NCI-H82 (cell line): Measurements from ENCODE around the gene TMEM176B.
A peak's percentile ranks its signal among the peaks of the same experiment; 100 is the strongest.
"Not testable (repeated sequence)": the region's sequence is repeated elsewhere in the genome, so short reads cannot be mapped to it uniquely, and the experiment has no call there.

Experiments
- DNase-seq: peaks from one replicate; lab custom pipeline; 2025; lab: John Stamatoyannopoulos, UW

TMEM176B gene

DNA sequence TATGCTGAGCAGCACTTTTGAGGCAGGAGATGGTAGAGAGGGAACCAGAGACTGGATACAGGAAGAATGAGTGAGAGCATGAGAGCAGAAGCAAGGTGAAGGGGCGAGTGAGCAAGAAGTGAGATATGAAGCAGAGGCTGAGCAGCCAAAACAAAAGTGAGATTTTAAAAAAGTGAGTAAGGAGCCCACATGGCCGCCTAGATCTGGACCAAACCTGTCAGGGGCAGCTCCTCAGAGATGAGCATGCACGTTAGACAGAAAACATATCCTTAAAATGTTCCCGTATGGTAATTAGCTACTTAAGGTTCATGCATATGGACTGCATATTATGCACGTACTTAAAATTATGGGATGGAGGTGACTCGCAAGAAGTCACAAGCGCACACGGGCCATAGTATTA is 22.9 kb upstream of the TMEM176B start:
- no peak for DNase-seq

DNA sequence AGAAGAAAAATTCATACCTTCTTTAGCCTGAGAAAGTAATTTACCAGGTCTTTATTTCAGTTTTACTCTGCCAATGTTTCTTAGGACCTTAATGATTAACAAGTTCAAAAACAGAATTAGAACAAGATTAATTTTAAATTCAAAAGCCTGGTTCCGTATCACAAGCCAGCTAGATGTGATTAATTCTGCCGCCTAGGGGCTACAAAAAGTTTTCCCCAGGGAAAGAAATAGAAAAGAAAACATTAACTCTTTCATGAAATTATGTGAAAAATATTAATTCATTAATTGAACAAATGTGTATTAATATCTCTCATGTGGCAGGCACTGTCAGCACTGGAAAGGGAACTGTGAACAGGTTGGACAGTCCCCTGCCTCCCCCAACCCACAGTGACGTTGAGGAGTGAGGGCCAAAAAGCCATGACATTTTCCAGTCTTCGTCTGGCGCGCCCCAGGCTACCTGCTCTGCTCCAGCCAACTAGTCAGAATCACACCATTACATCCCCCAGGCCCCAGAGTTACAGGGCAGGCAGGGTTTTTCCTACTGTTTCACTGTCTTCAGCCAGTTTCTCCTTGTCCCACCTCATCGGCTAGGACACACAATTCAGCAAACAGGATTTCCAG is 20.5 kb upstream of the TMEM176B start:
- no peak for DNase-seq

DNA sequence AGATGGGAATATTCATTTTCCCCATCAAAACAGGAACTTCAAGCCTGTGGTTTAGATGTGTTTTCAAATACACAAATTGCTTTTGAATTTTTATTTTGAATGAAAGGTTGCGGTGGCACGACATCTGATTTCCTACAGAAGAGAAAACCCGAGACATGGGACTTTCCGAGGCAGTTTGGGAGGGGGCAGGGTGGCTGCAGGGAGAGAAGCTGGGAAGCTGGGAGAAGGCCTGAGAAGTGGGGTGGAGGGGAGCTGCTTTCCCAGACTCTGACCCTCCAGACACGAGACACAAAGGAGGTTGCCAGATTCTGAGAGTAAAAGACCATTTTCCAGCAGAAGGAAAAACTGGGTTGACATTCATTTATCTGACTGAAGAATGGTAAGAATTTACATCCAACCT is 20.0 kb upstream of the TMEM176B start:
- no peak for DNase-seq

DNA sequence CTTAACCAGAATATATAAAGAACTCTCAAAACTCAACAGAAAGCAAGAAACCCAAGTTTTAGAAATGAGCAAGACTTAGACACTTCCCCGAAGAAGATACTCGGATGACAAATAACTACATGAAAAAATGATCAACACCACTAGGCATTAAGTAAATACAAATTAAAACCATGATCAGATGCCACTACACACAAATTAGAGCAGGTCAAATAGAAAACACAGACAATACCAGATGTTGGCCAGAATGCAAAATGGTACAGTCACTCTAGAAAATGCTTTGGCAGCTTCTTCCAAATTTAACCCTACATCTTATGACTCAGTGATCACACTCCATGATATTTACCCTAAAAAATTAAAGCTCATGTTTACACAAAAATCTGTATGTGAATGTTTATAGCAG is 18.8 kb upstream of the TMEM176B start:
- DNase-seq, result no peak

DNA sequence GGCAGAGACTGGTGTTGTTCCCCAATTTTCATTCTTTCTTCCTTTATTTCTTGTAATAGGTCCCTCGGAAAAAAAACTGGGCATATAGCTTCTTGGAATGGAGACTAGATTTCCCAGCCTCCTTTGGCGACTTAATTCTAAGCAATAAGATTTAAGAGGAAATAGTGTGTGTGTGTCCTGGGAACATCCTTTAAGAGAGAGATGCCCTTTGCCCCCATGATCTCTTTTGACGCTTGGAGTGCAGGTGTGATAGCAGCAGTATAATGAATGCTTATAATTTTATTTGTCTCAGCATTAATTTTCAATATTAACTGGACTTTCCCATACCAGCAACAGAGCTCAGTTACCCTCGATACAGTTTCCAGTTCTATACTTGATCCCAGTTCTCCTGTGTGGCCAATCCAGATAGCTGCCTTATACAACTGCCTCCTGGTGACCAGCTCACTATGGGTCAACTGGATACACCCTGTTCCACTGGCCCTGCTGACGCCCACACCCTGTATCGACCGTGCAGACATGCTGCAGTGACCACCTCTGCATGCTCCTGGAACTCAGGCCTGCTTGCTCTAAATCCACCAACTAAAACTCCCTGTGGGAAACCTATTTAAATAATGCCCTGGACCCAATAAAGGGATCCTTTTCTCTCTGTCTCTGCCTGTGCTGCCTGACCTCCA is 14.3 kb upstream of the TMEM176B start:
- no peak for DNase-seq

DNA sequence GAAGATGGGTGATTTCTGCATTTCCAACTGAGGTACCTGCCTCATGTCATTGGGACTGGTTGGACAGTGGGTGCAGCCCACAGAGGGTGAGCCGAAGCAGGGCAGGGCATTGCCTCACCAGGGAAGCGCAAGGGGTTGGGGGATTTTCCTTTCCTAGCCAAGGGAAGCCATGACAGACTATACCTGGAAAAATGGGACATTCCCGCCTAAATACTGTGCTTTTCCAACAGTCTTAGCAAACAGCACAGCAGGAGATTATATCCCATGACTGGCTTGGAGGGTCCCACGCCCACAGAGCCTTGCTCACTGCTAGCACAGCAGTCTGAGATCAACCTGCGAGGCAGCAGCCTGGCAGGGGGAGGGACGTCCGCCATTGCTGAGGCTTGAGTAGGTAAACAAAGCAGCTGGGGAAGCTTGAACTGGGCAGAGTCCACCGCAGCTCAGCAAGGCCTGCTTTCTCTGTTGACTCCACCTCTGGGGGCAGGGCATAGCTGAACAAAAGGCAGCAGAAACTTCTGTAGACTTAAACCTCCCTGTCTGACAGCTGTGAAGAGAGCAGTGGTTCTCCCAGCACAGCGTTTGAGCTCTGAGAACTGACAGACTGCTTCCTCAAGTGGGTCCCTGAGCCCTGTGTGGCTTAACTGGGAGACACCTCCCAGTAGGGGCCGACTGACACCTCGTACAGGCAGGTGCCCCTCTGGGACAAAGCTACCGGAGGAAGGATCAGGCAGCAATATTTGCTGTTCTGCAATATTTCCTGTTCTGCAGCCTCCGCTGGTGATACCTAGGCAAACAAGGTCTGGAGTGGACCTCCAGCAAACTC is 7.7 kb upstream of the TMEM176B start:
- not testable (repeated sequence) for DNase-seq

DNA sequence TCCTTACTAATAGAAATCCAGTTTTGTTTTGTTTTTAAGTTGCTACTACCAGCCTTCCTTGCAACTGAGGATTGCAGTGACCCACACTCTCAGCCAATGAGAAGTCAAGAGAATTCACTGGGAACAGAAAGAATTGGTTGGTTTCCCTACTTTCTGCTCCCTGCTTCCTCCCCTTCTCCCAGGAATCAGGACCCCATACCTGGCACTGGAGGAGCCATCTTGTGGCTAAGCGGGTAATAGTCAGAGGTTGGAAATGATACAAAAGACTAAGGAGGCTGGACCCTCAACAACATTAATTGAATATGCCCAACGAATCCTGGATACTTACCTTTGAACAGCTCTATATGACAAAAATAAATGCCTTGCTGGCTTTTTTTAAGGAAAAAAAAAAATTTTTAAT is 6.7 kb upstream of the TMEM176B start:
- DNase-seq, result no peak

DNA sequence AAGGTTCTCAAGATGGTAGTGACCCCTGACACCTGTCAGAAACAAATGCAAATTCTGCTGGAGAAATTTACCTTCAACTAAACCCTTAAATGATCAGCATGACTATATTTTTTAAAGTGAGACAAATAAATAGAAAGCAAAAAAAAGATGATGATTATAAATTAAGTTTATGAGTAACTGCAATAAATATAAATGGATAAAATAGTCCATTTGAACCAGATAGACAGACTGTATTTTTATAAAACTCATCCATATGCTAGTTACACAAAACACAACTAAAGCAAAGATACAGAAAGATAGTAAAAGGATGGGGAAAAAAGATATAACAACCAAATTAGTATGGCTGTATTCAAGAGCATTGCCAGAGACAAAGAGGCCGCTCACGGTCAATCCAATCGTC is 6.3 kb upstream of the TMEM176B start:
- DNase-seq, result no peak

DNA sequence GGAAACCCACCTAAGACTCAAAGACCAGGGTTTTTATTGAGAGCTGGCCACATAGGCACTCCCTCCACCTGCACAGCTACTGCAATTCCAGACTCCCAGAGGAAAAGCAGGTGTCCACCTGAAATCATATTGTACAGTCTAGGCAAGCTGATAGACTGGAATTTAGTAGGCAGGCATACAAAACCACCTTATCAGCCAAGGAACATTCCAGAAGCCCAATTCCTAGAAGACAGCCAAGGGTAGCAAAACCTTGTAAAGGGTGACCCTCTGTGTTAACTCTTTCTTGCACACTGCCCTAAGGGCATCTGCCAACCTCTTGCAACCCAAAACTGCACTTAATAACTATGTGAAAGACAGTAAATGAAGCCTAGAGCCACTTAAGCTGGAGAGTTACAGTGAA is 5.7 kb upstream of the TMEM176B start:
- DNase-seq, result no peak

DNA sequence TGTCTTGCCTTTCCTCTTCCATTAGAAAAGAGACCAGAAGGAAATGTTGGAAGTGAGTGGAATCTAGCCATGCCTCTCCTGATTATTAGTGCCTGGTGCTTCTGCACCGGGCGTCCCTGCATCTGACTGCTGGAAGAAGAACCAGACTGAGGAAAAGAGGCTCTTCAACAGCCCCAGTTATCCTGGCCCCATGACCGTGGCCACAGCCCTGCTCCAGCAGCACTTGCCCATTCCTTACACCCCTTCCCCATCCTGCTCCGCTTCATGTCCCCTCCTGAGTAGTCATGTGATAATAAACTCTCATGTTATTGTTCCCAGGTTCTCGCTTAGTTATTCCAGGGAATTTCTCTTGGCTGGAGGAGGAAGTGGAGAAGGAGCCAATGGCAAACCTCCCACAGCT is 4.6 kb upstream of the TMEM176B start:
- no peak for DNase-seq

DNA sequence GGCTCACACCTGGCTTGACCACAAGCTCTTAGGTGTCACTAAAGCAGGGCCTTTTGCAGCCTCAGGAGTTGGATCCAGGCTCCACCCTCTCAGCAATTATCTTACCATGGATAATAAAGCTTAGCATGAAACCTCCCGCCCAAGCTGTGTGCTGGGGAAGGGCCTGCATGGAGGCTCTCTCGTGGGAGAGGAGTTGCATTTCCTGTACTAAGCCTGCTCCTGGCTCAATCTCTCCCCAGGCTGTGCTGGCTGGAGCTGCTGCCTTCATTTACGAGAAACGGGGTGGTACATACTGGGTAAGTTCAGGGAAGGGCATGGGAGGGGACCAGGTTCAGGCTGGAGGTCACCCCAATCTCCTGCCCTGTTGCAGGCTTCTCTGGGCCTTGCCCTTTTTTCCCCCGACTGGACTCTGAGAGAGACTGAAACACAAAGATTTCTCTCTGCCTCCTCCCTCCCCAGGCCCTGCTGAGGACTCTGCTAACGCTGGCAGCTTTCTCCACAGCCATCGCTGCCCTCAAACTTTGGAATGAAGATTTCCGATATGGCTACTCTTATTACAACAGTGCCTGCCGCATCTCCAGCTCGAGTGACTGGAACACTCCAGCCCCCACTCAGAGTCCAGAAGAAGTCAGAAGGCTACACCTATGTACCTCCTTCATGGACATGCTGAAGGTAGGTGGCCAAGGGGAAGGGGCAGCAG is 3.1 kb upstream of the TMEM176B start:
- DNase-seq, result peak; percentile 42

DNA sequence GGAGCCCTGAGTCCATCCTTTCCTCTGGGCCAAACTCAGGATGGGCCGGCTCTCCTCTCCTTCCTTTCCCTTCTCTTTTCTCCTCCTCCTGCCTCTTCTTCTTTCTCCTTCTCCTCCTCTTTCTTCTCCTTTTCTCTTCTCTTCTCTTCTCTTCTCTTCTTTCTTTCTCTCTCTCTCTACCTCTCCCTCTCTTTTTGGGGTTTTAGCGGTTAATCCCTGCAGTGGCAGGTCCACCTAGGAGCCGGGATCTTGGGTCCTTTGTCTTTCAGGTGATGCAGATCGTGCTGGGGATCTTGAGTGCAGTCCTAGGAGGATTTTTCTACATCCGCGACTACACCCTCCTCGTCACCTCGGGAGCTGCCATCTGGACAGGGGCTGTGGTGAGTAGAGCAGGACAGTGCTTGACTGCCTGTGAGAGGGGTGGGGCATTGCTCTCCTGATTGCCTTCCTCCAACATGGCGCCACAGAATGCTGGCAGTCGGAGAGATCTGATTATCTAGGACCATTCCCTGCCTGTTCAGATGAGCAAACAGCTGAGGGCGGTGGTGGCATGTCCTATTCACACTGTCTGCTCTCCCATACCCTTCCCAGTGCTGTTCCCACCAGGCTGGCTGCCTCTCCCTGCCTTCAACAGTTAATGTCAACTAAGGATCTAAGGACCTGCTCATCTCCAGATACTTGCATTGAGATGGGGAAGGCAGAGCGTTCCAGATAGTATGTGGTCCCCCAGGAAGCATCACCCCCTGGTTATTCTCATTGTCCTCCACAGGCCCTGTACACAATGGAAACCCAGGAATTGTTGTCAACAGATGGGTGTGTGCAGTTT is 2.0 kb upstream of the TMEM176B start:
- peak; percentile 70 for DNase-seq

DNA sequence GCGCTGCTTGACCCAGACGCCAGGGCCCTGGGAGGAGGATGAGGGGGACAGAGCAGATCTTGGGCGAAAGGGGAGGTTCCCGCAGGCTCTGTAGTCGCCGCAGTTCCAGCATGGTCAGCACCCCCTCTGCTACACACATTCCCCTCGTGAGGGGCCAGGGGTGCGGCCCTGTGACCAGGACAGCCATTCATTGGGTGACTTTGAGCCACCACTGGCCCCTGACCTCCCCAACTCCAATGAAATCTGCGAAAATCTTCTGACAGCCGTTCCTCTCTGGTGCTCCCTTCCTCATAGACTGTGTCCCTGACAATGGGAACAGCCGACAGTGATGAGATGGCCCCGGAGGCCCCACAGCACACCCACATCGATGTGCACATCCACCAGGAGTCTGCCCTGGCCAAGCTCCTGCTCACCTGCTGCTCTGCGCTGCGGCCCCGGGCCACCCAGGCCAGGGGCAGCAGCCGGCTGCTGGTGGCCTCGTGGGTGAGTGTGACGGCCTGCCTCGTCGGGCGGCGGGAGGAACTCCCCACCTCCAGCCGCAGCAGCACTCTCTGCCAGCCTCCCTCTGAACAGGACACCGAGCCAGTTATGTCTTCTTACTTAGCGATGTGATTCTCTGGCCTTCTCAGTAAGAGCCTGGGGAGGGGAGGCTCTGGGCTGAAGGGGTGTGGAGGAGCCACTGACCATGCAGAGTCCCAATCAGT is 1.2 kb upstream of the TMEM176B start:
- no peak for DNase-seq

DNA sequence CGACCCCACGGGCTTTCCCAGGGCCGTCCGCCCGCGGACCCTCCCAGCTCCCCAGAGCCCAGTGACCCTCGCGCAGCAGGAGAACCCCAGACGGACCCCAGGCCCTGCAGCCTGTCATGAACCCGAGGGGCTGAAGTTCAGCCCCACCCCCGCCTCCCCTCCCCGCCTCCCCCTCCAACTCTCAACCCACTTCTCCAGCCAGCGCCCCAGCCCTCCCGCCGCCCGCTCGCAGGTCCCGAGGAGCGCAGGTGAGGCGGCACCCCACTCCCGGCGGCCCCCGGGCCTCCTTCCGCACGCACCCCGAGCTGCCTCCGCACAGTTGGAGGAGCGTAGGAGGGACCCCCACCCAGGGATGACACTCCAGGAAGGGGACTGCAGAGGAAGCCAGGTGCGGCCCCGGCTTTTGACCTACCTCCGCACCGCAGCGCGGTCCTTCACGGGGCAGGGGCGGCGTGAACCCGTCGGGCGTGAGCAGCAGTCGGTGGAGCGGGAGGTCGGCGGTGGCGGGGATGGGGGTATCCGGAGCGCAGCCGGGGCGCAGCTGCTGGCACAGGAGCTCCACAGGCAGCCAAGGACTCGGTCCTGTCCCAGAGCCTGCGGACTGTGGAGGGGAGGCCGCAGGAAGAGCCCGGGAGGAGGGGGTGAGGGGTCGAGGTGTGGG is 547 bp upstream of the TMEM176B start, which contains the start of gene TMEM176A:
Gene TMEM176A (plus strand): TSS at position 189 of the 661 bp plus-strand sequence. CDS start 782 bp downstream, outside the sequence.
- no peak for DNase-seq

DNA sequence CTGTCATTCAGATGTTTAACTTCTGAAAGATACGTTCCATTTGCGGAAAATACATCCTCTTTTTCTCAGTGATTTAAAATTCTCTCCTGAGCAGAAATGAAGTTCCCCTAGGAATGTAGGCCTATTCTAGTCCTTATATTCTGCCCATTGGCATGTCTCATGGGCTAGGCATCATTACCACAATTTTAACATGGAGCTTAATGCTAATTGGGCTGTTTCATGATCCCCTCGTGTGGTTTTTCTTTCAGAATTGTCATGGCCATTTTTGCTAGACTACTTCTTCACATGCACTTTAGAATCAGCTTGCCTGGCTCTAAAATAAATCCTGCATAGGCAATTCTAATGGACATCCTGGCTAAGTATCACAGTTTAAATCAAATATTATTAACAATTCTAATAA is 1.0 kb downstream of the TMEM176B start:
- DNase-seq, result no peak

DNA sequence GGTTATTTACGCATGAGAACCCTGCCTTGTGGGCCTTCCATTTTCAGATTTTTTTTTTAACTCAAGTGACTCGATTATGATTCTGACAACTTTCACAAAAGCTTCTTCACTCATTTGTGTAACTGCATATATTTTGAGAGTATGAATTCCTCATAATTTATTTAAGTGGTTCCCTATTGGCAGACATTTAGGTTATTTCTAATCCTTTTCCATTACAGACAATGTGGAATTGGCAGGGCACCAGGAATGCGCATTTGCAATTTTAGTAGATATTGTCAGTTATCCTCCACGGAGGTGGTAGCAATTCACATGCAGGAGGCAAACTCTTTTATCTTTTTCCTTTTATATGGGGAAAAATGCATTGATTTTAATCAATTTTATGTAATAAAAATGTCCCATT is 2.5 kb downstream of the TMEM176B start:
- DNase-seq, result no peak

DNA sequence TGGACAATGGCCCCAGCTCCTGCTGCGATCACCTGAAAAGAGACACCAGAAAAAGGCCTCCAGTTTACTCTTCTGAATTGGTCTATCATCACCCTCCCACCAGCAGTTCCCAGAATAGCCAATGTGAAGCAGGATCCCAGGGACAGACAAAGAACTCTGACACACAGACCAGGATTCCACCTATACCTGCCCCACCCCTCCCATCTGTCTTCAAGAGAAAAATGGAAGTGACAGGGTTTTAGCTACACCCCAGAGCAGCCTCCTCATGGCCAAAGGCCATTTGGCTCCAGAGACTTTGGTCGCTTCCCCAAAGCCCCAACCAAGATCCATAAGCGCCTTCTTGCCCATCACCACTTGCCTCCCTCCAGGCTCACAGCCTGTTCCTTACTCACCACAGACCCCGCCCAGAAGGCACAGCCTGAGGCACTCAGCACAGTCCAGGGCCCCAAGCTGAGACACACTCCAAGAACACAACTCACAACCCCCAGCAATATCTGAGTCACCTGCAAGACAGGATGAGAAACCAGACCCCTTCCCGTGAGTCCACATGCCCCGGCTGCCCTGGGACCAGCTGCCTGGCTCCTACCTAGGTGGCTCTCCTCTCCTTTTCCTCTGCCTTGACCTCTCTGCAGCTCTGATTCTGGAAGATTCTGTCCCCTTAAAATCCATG is 6.5 kb downstream of the TMEM176B start:
- no peak for DNase-seq

DNA sequence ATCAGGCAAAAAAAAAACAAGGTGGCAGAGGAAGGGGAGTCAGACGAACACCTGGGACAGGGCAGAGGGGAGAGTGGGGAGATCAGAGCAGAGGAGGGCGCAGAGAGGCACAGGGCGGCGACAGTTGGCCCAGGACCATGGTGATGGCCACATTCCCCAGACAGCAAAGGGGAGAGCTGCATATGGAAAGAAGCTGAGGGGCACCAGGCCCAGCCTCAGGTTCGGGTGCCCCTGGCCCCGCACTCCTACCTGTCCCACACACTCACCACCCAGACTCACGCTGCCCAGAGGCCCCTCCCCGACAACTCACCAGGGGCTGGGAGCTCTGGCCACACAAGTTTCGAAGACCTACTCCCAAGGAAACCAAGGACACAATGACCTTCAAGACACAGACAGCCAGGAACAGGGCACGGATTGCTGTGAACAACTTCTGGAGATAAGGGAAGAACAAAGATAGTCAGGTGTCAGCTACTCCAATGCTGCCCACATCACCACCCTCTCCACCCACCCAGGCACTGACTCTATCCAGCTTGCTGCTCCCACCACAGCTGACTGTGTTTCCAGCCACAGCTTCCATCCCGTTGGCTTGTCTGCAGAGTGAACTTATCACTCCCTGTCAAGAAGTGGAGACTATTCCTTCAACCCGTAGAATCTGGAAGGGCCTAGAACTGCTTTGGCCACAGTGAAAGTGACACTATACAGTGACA is 8.3 kb downstream of the TMEM176B start:
- no peak for DNase-seq

DNA sequence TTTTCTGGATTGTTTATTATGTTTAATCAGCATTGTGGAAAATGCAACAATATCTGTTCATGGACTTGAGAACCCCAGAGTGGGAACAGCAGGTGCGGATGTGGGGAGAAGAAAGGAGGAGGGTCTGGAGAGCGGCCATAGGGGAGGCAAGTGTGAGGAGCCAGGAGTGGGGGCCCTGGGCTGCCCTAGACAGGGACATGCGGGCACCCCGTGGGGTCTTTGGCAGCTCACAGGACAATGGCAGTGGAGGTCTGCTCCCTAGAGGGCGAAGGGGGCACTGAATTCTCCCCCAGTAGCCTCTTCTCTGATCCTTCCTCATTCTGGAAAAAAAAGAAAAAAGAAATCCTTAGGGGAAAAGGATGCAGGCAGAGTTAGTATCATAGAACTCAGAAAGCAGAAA is 8.9 kb downstream of the TMEM176B start:
- no peak for DNase-seq
